GM12878 (cell line): Measurements from ENCODE around the gene PATL2. TPM values are rescaled to one million over a fixed set of nuclear protein-coding genes. Genes with fewer than 3 reads are reported as not detected.

Experiments
- BCL11A ChIP-seq: IDR thresholded peaks from 2 replicates; pipeline ENCODE4 v1.6.1; 2011; ENCODE audit warnings: low read depth, low read length
- CREB1 ChIP-seq: IDR thresholded peaks from 2 replicates; pipeline ENCODE4 v1.6.1; 2012; ENCODE audit warnings: low read depth, mild to moderate bottlenecking, inconsistent platforms
- EP300 ChIP-seq, 2 experiments: fragments of 150-350 bp in 1 of 2; IDR thresholded peaks; 2 replicates each; pipeline ENCODE4 v1.6.1; 2011 to 2012; ENCODE audit warnings: low read depth in 2 of 2, low read length in 2 of 2, borderline replicate concordance in 1 of 2, improper control_type of control experiment in 1 of 2, inconsistent platforms in 1 of 2; ENCODE audit not compliant: control insufficient read depth in 1 of 2
- ETV6 ChIP-seq, 2 experiments: fragments of 450-650 bp in 1 of 2; IDR thresholded peaks in 1 of 2; conservative IDR thresholded peaks in 1 of 2; 2 replicates each; pipeline ENCODE4 v1.6.1; 2014; ENCODE audit warnings: antibody characterized with exemption in 1 of 2, borderline replicate concordance in 1 of 2, low read depth in 1 of 2, mild to moderate bottlenecking in 1 of 2, moderate library complexity in 1 of 2
- HDAC2 ChIP-seq: fragments of 200-600 bp; sonication (generic); IDR thresholded peaks from 2 replicates; pipeline ENCODE4 v1.6.1; 2017
- IKZF1 ChIP-seq: fragments of 450-650 bp; conservative IDR thresholded peaks from 2 replicates; pipeline ENCODE4 v1.6.1; 2017; ENCODE audit warnings: antibody characterized with exemption, mild to moderate bottlenecking
- PAX5 ChIP-seq: IDR thresholded peaks from 2 replicates; pipeline ENCODE4 v1.6.1; 2011; ENCODE audit warnings: low read depth, low read length, borderline replicate concordance
- POU2F2 ChIP-seq: IDR thresholded peaks from 3 replicates; pipeline ENCODE4 v1.6.1; 2011; ENCODE audit warnings: low read depth, mild to moderate bottlenecking, low read length, borderline replicate concordance
- RAD51 ChIP-seq: fragments of 450-650 bp; IDR thresholded peaks from 2 replicates; pipeline ENCODE4 v1.6.1; 2016; ENCODE audit warnings: moderate library complexity, mild to moderate bottlenecking, inconsistent platforms
- RBBP5 ChIP-seq: fragments of 200-600 bp; sonication (generic); conservative IDR thresholded peaks from 2 replicates; pipeline ENCODE4 v1.6.1; 2016
- RELA ChIP-seq: fragments of 450-650 bp; IDR thresholded peaks from 2 replicates; pipeline ENCODE4 v1.8.0; 2014; ENCODE audit warnings: borderline replicate concordance; ENCODE audit not compliant: partially characterized antibody
- RFX5 ChIP-seq: IDR thresholded peaks from 2 replicates; pipeline ENCODE4 v1.6.1; 2011; ENCODE audit warnings: low read depth, low read length, improper control_type of control experiment
- SMC3 ChIP-seq: IDR thresholded peaks from 2 replicates; pipeline ENCODE4 v1.6.1; 2011; ENCODE audit warnings: low read length, improper control_type of control experiment, borderline replicate concordance
- ZNF592 ChIP-seq: fragments of 450-650 bp; IDR thresholded peaks from 2 replicates; pipeline ENCODE4 v1.6.1; 2017; ENCODE audit warnings: mild to moderate bottlenecking, moderate library complexity
- polyA plus RNA-seq, 11 experiments: library from polyadenylated mRNA; depleted of rRNA in 4 of 11; unstranded in 6 of 11; stranded (reverse) in 5 of 11; fragments of >200 nt; fragmentation: Nextera tagmentation in 4 of 11; fragmentation: Illumina TruSeq in 1 of 11; extraction: Ambion mirVana in 4 of 11; extraction: Trizol in 1 of 11; gene quantifications; 1 replicate in 1 of 11; 2 replicates in 10 of 11; pipeline versions ENCODE4 v1.2.1 to v1.2.3, GENCODE V29; 2011 to 2016; ENCODE audit warnings: inconsistent platforms in 2 of 11, missing spikeins in 2 of 11, low read depth in 1 of 11
- total RNA-seq, 4 experiments: library from RNA; depleted of rRNA in 3 of 4; stranded (reverse); fragments of >200 nt in 3 of 4; fragmentation: Illumina TruSeq in 1 of 4; extraction: Trizol in 1 of 4; gene quantifications; 2 replicates each; pipeline versions ENCODE4 v1.2.1 to v1.2.3, GENCODE V29; 2013 to 2021
- TF ChIP-seq, protein P1 (sequence below): fragments of 450-650 bp; IDR thresholded peaks from 2 replicates; pipeline ENCODE4 v1.6.1; 2017; ENCODE audit warnings: mild to moderate bottlenecking, low read depth, inconsistent platforms; ENCODE audit not compliant: poor library complexity, severe bottlenecking
- TF ChIP-seq, protein P2 (sequence below): IDR thresholded peaks from 2 replicates; pipeline ENCODE4 v1.6.1; 2011; ENCODE audit warnings: borderline replicate concordance, low read depth, mild to moderate bottlenecking, moderate library complexity, low read length; ENCODE audit not compliant: insufficient read depth, poor library complexity, severe bottlenecking
- TF ChIP-seq, protein P3 (sequence below): fragments of 450-650 bp; IDR thresholded peaks from 2 replicates; pipeline ENCODE4 v1.6.1; 2017; ENCODE audit warnings: antibody characterized with exemption, mild to moderate bottlenecking, moderate library complexity

The PATL2 gene
- total and polyA plus RNA-seq, 10 of the 15 experiments (the other 5 are each of a cell fraction or from before 2014, with no cell fraction given), result 4.2 to 16.2 (median 12.1) TPM

DNA sequence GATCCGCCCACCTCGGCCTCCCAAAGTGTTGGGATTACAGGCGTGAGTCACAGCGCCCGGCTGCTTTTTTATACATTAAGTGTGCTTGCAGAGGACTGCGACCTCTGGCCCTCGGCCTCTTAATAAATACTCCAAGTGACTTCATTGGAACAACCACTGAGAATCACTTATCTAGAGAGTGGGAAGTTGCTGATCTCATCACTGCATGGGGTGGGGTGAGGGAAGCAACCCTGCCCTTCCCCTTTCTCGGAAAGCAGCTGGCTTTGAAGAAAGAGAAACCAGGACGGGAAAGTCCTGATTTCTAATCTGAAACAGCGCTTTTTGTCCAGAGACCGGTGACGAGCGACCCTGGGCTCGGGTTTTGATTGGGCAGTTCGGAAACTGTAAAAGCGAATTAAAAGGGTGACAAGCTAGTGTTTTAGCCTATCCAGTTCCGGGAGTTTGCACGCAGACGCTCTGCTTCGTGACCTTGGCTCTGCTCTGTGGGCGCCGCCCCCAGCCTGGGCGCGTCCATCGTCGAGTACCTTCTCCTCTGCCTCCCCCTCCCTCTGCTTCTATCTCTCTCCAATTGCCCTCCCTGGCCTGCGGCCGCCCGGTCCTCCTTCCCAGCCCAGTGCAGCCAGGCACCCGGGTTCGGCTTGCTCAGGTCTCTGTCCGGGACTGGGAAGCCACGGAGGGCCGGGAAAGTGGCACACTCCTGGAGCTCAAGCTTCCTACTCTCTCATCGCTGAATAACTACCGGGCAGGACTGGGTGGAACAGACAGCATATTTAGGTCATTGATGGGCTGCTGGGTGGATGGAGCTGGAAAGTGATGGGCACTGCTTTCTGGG is 17.7 kb upstream of the PATL2 start (continued):
- TF ChIP-seq BCL11A, result no peak
- no peak for TF ChIP-seq RBBP5
- 0 out of 2 replicates have a peak, but pooled peaks have one; percentile 5 for TF ChIP-seq PAX5
- TF ChIP-seq, protein P1, sequence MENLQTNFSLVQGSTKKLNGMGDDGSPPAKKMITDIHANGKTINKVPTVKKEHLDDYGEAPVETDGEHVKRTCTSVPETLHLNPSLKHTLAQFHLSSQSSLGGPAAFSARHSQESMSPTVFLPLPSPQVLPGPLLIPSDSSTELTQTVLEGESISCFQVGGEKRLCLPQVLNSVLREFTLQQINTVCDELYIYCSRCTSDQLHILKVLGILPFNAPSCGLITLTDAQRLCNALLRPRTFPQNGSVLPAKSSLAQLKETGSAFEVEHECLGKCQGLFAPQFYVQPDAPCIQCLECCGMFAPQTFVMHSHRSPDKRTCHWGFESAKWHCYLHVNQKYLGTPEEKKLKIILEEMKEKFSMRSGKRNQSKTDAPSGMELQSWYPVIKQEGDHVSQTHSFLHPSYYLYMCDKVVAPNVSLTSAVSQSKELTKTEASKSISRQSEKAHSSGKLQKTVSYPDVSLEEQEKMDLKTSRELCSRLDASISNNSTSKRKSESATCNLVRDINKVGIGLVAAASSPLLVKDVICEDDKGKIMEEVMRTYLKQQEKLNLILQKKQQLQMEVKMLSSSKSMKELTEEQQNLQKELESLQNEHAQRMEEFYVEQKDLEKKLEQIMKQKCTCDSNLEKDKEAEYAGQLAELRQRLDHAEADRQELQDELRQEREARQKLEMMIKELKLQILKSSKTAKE, result peak; percentile 81
- peak; percentile 35 to 82; a peak in 3 of 4 replicates for TF ChIP-seq EP300 (IDR thresholded peaks at IDR 0.05; ENCODE audit: borderline replicate concordance in 1 of 2, control insufficient read depth in 1 of 2, low read depth in 2 of 2, low read length in 2 of 2)
- peak; percentile 75; the same call in 1 of the 2 replicates for TF ChIP-seq RAD51
- TF ChIP-seq HDAC2, result no peak
- TF ChIP-seq IKZF1, result peak; percentile 97
- peak; percentile 99 for TF ChIP-seq RFX5
- peak; percentile 97 for TF ChIP-seq CREB1
- TF ChIP-seq, protein P2, sequence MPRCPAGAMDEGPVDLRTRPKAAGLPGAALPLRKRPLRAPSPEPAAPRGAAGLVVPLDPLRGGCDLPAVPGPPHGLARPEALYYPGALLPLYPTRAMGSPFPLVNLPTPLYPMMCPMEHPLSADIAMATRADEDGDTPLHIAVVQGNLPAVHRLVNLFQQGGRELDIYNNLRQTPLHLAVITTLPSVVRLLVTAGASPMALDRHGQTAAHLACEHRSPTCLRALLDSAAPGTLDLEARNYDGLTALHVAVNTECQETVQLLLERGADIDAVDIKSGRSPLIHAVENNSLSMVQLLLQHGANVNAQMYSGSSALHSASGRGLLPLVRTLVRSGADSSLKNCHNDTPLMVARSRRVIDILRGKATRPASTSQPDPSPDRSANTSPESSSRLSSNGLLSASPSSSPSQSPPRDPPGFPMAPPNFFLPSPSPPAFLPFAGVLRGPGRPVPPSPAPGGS, result no peak
- TF ChIP-seq SMC3, result peak; percentile 0; the same call in 1 of the 2 replicates
- TF ChIP-seq, protein P3, sequence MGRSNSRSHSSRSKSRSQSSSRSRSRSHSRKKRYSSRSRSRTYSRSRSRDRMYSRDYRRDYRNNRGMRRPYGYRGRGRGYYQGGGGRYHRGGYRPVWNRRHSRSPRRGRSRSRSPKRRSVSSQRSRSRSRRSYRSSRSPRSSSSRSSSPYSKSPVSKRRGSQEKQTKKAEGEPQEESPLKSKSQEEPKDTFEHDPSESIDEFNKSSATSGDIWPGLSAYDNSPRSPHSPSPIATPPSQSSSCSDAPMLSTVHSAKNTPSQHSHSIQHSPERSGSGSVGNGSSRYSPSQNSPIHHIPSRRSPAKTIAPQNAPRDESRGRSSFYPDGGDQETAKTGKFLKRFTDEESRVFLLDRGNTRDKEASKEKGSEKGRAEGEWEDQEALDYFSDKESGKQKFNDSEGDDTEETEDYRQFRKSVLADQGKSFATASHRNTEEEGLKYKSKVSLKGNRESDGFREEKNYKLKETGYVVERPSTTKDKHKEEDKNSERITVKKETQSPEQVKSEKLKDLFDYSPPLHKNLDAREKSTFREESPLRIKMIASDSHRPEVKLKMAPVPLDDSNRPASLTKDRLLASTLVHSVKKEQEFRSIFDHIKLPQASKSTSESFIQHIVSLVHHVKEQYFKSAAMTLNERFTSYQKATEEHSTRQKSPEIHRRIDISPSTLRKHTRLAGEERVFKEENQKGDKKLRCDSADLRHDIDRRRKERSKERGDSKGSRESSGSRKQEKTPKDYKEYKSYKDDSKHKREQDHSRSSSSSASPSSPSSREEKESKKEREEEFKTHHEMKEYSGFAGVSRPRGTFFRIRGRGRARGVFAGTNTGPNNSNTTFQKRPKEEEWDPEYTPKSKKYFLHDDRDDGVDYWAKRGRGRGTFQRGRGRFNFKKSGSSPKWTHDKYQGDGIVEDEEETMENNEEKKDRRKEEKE, result no peak
- TF ChIP-seq RELA, result peak; percentile 89
- TF ChIP-seq ETV6 (conservative IDR thresholded peaks at IDR 0.05 in 1 of 2, IDR thresholded peaks at IDR 0.05 in 1 of 2; ENCODE audit: borderline replicate concordance in 1 of 2, low read depth in 1 of 2), result peak in 1 of 2 experiments; percentile 81; a peak in 1 of 4 replicates
- TF ChIP-seq POU2F2, result peak; percentile 66; the same call in 1 of the 3 replicates
- peak; percentile 55; the same call in 1 of the 2 replicates for TF ChIP-seq ZNF592
